ENCODE results near the gene SLC39A13.

The SLC39A13 gene

GRCh38 chr11:47407746-47408590 is at the start of gene SLC39A13:
Gene SLC39A13 (plus strand): TSS chr11:47408590. CDS start chr11:47410095, 1,505 bp downstream.
- peak; percentile 98 for DNase-seq (ENCODE audit: low spot score)

GRCh38 chr11:47358731-47359051 is 49.7 kb upstream of the SLC39A13 start:
- DNase-seq (ENCODE audit: low spot score): no peak

- no peak for DNase-seq (ENCODE audit: low spot score)
These were observed 49.2 kb upstream of the SLC39A13 start for GRCh38 chr11:47359162-47359561.

GRCh38 chr11:47359586-47359985 is 48.8 kb upstream of the SLC39A13 start:
- no peak for DNase-seq (ENCODE audit: low spot score)

GRCh38 chr11:47360341-47360740 is 48.0 kb upstream of the SLC39A13 start:
- DNase-seq (ENCODE audit: low spot score): no peak

GRCh38 chr11:47361419-47361818 is 47.0 kb upstream of the SLC39A13 start:
- no peak for DNase-seq (ENCODE audit: low spot score)

- no peak for DNase-seq (ENCODE audit: low spot score)
These were observed 42.3 kb upstream of the SLC39A13 start for GRCh38 chr11:47366020-47366490.

GRCh38 chr11:47369676-47370075 is 38.7 kb upstream of the SLC39A13 start:
- DNase-seq (ENCODE audit: low spot score): no peak

- DNase-seq (ENCODE audit: low spot score): no peak
These were observed 36.0 kb upstream of the SLC39A13 start for GRCh38 chr11:47372422-47372821.

GRCh38 chr11:47373876-47374719 is 34.3 kb upstream of the SLC39A13 start:
- peak; percentile 85 for DNase-seq (ENCODE audit: low spot score)

- no peak for DNase-seq (ENCODE audit: low spot score)
These were observed 33.7 kb upstream of the SLC39A13 start for GRCh38 chr11:47374720-47375019.

- DNase-seq (ENCODE audit: low spot score): no peak
These were observed 33.4 kb upstream of the SLC39A13 start for GRCh38 chr11:47375020-47375419.

- DNase-seq (ENCODE audit: low spot score): no peak
These were observed 32.8 kb upstream of the SLC39A13 start for GRCh38 chr11:47375546-47376085.

GRCh38 chr11:47376107-47376524 is 32.3 kb upstream of the SLC39A13 start:
- DNase-seq (ENCODE audit: low spot score): no peak

GRCh38 chr11:47376525-47377371 is 31.6 kb upstream of the SLC39A13 start:
- DNase-seq (ENCODE audit: low spot score): no peak

- no peak for DNase-seq (ENCODE audit: low spot score)
These were observed 30.8 kb upstream of the SLC39A13 start for GRCh38 chr11:47377571-47378009.

GRCh38 chr11:47378010-47378835 is 30.2 kb upstream of the SLC39A13 start, which contains the start of gene SPI1:
Gene SPI1 (minus strand): TSS chr11:47378547. CDS start chr11:47378353, 194 bp downstream.
- no peak for DNase-seq (ENCODE audit: low spot score)

- DNase-seq (ENCODE audit: low spot score): no peak
These were observed 29.6 kb upstream of the SLC39A13 start for GRCh38 chr11:47378836-47379170.

GRCh38 chr11:47379317-47379716 is 29.1 kb upstream of the SLC39A13 start:
- DNase-seq (ENCODE audit: low spot score): no peak

- no peak for DNase-seq (ENCODE audit: low spot score)
These were observed 28.3 kb upstream of the SLC39A13 start for GRCh38 chr11:47380078-47380477.

GRCh38 chr11:47383071-47383470 is 25.3 kb upstream of the SLC39A13 start:
- DNase-seq (ENCODE audit: low spot score): no peak

All from hepatic stellate cell (primary cell).